HepG2 (cell line): Measurements from ENCODE around the gene ZNRF3. TPM values are rescaled to one million over a fixed set of nuclear protein-coding genes. Genes with fewer than 3 reads are reported as not detected.

Experiments
- ARNT ChIP-seq: fragments of 450-650 bp; IDR thresholded peaks from 2 replicates; pipeline ENCODE4 v1.6.1; 2017
- CREM ChIP-seq, 2 experiments: sonication (generic) in 1 of 2; formaldehyde crosslinking in 1 of 2; IDR thresholded peaks; 2 replicates each; pipeline versions ENCODE4 v1.4.0 to v1.6.1; 2016 to 2020; ENCODE audit warnings: antibody characterized with exemption in 1 of 2, mild to moderate bottlenecking in 1 of 2, missing genetic modification reagents in 1 of 2
- NR2F2 ChIP-seq: IDR thresholded peaks from 2 replicates; pipeline ENCODE4 v1.6.1; 2012; ENCODE audit warnings: low read depth, inconsistent platforms, borderline replicate concordance
- SALL2 ChIP-seq: sonication (generic); formaldehyde crosslinking; IDR thresholded peaks from 2 replicates; pipeline ENCODE4 v1.8.1; 2023; ENCODE audit warnings: mild to moderate bottlenecking, missing genetic modification reagents, inconsistent platforms
- TAF15 ChIP-seq: fragments of 200-400 bp; formaldehyde crosslinking; IDR thresholded peaks from one replicate; pipeline ENCODE4 v1.6.1; 2018; ENCODE audit warnings: mild to moderate bottlenecking, low read depth, low read length; ENCODE audit not compliant: poor library complexity, severe bottlenecking
- polyA plus RNA-seq, 8 experiments: library from polyadenylated mRNA; depleted of rRNA in 3 of 8; stranded (reverse) in 7 of 8; unstranded in 1 of 8; fragments of >200 nt; fragmentation: Illumina TruSeq in 4 of 8; extraction: Trizol in 4 of 8; gene quantifications; 2 replicates each; pipeline versions ENCODE4 v1.2.1 to v1.2.3, GENCODE V29; 2011 to 2016; ENCODE audit warnings: low read depth in 4 of 8, missing spikeins in 1 of 8, mixed read lengths in 1 of 8; ENCODE audit not compliant: insufficient read depth in 1 of 8
- total RNA-seq, 5 experiments: library from RNA; depleted of rRNA; stranded (reverse); fragments of >200 nt; fragmentation: Illumina TruSeq; extraction: Trizol; gene quantifications; 2 replicates each; pipeline ENCODE4 v1.2.3, GENCODE V29; 2016; ENCODE audit warnings: low read depth in 1 of 5
- TF ChIP-seq, protein P1 (sequence below): IDR thresholded peaks from 2 replicates; pipeline ENCODE4 v1.6.1; 2016; ENCODE audit warnings: low read depth
- TF ChIP-seq, protein P2 (sequence below): sonication (generic); formaldehyde crosslinking; IDR thresholded peaks from 2 replicates; pipeline ENCODE4 v1.4.0; 2020; ENCODE audit warnings: missing genetic modification reagents
- TF ChIP-seq, protein P3 (sequence below): sonication (generic); formaldehyde crosslinking; IDR thresholded peaks from 2 replicates; pipeline ENCODE4 v1.5.0; 2020; ENCODE audit warnings: mild to moderate bottlenecking, missing genetic modification reagents, borderline replicate concordance
- TF ChIP-seq, protein P4 (sequence below): sonication (generic); formaldehyde crosslinking; IDR thresholded peaks from 2 replicates; pipeline ENCODE4; 2020; ENCODE audit warnings: missing genetic modification reagents, mild to moderate bottlenecking, borderline replicate concordance
- TF ChIP-seq, protein P5 (sequence below), 2 experiments: sonication (generic) in 1 of 2; formaldehyde crosslinking in 1 of 2; IDR thresholded peaks; 2 replicates each; pipeline versions ENCODE4 v1.5.1 to v1.6.1; 2011 to 2020; ENCODE audit warnings: borderline replicate concordance in 1 of 2, low read depth in 1 of 2, low read length in 1 of 2, mild to moderate bottlenecking in 1 of 2, missing genetic modification reagents in 1 of 2, moderate library complexity in 1 of 2

ZNRF3 gene
- total and polyA plus RNA-seq, 2 of the 13 experiments (the other 11 are each of a cell fraction or from before 2014, with no cell fraction given) = 20.3 to 36.7 TPM

DNA sequence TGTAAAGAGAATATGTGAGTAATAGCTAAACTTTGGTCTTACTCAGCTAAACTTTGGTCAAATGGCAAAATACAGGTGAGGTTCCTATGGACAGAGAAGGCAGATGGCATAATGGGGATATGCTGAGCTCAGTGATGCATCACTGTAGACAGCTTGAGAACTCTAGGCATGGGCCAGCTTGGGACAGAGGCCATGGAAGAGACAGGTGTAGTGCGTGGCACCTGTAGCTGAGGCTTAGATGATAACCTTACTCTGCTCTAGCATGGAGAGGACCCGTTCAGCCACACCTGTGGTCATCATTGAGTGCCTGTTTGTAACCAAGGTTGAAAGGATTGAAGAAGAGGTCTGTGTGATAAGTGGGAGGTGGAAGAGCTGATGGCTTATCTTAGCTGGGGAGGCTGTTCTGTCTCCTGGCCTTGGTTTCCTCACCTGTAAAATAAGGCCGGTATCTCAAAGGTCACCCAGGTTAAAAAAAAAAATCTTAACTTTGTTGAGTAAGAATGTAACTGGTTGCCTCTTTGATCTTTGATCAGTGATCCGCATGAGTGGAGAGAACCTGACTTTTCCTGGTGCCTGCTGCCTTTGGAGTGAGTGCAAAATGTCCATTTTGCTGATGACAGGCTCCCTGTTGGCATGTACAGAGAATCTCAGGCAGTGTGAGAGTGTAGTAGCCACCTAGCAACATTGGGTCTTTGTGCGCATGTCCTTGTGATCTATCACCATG is 48.6 kb downstream of the ZNRF3 start (continued):
- TF ChIP-seq, protein P1, sequence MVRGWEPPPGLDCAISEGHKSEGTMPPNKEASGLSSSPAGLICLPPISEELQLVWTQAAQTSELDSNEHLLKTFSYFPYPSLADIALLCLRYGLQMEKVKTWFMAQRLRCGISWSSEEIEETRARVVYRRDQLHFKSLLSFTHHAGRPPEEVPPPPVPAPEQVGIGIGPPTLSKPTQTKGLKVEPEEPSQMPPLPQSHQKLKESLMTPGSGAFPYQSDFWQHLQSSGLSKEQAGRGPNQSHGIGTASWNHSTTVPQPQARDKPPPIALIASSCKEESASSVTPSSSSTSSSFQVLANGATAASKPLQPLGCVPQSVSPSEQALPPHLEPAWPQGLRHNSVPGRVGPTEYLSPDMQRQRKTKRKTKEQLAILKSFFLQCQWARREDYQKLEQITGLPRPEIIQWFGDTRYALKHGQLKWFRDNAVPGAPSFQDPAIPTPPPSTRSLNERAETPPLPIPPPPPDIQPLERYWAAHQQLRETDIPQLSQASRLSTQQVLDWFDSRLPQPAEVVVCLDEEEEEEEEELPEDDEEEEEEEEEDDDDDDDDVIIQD (CRISPR knock-in tag) = peak; percentile 55
- TF ChIP-seq, protein P2, sequence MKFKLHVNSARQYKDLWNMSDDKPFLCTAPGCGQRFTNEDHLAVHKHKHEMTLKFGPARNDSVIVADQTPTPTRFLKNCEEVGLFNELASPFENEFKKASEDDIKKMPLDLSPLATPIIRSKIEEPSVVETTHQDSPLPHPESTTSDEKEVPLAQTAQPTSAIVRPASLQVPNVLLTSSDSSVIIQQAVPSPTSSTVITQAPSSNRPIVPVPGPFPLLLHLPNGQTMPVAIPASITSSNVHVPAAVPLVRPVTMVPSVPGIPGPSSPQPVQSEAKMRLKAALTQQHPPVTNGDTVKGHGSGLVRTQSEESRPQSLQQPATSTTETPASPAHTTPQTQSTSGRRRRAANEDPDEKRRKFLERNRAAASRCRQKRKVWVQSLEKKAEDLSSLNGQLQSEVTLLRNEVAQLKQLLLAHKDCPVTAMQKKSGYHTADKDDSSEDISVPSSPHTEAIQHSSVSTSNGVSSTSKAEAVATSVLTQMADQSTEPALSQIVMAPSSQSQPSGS (CRISPR knock-in tag) = peak; percentile 15; the same call in 1 of the 2 replicates
- TF ChIP-seq, protein P3, sequence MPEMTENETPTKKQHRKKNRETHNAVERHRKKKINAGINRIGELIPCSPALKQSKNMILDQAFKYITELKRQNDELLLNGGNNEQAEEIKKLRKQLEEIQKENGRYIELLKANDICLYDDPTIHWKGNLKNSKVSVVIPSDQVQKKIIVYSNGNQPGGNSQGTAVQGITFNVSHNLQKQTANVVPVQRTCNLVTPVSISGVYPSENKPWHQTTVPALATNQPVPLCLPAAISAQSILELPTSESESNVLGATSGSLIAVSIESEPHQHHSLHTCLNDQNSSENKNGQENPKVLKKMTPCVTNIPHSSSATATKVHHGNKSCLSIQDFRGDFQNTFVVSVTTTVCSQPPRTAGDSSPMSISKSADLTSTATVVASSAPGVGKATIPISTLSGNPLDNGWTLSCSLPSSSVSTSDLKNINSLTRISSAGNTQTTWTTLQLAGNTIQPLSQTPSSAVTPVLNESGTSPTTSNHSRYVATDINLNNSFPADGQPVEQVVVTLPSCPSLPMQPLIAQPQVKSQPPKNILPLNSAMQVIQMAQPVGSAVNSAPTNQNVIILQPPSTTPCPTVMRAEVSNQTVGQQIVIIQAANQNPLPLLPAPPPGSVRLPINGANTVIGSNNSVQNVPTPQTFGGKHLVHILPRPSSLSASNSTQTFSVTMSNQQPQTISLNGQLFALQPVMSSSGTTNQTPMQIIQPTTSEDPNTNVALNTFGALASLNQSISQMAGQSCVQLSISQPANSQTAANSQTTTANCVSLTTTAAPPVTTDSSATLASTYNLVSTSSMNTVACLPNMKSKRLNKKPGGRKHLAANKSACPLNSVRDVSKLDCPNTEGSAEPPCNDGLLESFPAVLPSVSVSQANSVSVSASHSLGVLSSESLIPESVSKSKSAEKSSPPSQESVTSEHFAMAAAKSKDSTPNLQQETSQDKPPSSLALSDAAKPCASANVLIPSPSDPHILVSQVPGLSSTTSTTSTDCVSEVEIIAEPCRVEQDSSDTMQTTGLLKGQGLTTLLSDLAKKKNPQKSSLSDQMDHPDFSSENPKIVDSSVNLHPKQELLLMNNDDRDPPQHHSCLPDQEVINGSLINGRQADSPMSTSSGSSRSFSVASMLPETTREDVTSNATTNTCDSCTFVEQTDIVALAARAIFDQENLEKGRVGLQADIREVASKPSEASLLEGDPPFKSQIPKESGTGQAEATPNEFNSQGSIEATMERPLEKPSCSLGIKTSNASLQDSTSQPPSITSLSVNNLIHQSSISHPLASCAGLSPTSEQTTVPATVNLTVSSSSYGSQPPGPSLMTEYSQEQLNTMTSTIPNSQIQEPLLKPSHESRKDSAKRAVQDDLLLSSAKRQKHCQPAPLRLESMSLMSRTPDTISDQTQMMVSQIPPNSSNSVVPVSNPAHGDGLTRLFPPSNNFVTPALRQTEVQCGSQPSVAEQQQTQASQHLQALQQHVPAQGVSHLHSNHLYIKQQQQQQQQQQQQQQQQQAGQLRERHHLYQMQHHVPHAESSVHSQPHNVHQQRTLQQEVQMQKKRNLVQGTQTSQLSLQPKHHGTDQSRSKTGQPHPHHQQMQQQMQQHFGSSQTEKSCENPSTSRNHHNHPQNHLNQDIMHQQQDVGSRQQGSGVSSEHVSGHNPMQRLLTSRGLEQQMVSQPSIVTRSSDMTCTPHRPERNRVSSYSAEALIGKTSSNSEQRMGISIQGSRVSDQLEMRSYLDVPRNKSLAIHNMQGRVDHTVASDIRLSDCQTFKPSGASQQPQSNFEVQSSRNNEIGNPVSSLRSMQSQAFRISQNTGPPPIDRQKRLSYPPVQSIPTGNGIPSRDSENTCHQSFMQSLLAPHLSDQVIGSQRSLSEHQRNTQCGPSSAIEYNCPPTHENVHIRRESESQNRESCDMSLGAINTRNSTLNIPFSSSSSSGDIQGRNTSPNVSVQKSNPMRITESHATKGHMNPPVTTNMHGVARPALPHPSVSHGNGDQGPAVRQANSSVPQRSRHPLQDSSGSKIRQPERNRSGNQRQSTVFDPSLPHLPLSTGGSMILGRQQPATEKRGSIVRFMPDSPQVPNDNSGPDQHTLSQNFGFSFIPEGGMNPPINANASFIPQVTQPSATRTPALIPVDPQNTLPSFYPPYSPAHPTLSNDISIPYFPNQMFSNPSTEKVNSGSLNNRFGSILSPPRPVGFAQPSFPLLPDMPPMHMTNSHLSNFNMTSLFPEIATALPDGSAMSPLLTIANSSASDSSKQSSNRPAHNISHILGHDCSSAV (CRISPR knock-in tag) = no peak
- TF ChIP-seq CREM (IDR thresholded peaks at IDR 0.05) (peak; percentile 69), CREM (CRISPR knock-in tag; IDR thresholded peaks at IDR 0.05) (no peak), ARNT (no peak), TAF15 (no peak), NR2F2 (no peak), SALL2 (CRISPR knock-in tag) (no peak)
- TF ChIP-seq, protein P4, sequence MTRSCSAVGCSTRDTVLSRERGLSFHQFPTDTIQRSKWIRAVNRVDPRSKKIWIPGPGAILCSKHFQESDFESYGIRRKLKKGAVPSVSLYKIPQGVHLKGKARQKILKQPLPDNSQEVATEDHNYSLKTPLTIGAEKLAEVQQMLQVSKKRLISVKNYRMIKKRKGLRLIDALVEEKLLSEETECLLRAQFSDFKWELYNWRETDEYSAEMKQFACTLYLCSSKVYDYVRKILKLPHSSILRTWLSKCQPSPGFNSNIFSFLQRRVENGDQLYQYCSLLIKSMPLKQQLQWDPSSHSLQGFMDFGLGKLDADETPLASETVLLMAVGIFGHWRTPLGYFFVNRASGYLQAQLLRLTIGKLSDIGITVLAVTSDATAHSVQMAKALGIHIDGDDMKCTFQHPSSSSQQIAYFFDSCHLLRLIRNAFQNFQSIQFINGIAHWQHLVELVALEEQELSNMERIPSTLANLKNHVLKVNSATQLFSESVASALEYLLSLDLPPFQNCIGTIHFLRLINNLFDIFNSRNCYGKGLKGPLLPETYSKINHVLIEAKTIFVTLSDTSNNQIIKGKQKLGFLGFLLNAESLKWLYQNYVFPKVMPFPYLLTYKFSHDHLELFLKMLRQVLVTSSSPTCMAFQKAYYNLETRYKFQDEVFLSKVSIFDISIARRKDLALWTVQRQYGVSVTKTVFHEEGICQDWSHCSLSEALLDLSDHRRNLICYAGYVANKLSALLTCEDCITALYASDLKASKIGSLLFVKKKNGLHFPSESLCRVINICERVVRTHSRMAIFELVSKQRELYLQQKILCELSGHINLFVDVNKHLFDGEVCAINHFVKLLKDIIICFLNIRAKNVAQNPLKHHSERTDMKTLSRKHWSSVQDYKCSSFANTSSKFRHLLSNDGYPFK (CRISPR knock-in tag) = no peak
- TF ChIP-seq, protein P5, sequence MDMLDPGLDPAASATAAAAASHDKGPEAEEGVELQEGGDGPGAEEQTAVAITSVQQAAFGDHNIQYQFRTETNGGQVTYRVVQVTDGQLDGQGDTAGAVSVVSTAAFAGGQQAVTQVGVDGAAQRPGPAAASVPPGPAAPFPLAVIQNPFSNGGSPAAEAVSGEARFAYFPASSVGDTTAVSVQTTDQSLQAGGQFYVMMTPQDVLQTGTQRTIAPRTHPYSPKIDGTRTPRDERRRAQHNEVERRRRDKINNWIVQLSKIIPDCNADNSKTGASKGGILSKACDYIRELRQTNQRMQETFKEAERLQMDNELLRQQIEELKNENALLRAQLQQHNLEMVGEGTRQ (IDR thresholded peaks at IDR 0.05; ENCODE audit: low read depth, low read length) = no peak
- TF ChIP-seq, protein P5 (CRISPR knock-in tag; IDR thresholded peaks at IDR 0.05; ENCODE audit: borderline replicate concordance) = no peak
